Stimulated activated CD8-positive, alpha-beta memory T cell treated with anti-CD3 and anti-CD28 coated beads, Interleukin-15, amount 100 ng/mL, for 48 hours (primary cell): ENCODE measurements around the gene LHX5.

Source experiments
- DNase-seq, 2 donors: peaks; one replicate each; pipeline ENCODE4 v3.0.0-alpha.2; 2020; ENCODE audit warnings: low read depth in 2 of 2

Gene LHX5

GRCh38 chr12:113477842-113478215 lies 6.2 kb upstream of the LHX5 start:
- no peak for DNase-seq

- no peak for DNase-seq
These were observed 5.6 kb upstream of the LHX5 start for GRCh38 chr12:113477171-113477841.

GRCh38 chr12:113476176-113476986 lies 4.7 kb upstream of the LHX5 start:
- DNase-seq = no peak

GRCh38 chr12:113475451-113476175 lies 3.9 kb upstream of the LHX5 start:
- DNase-seq = no peak

- DNase-seq = no peak
These were observed 3.2 kb upstream of the LHX5 start for GRCh38 chr12:113474635-113475436.

- no peak for DNase-seq
These were observed 2.3 kb upstream of the LHX5 start for GRCh38 chr12:113473942-113474341.

- DNase-seq = no peak
These were observed 1.7 kb upstream of the LHX5 start for GRCh38 chr12:113473400-113473799.

GRCh38 chr12:113472191-113473121 lies 785 bp upstream of the LHX5 start:
- DNase-seq = no peak

GRCh38 chr12:113470871-113471618 lies 626 bp downstream of the LHX5 start:
- DNase-seq = no peak

- no peak for DNase-seq
These were observed 1.5 kb downstream of the LHX5 start for GRCh38 chr12:113469949-113470743.

- no peak for DNase-seq
These were observed 2.3 kb downstream of the LHX5 start for GRCh38 chr12:113469224-113469948.

GRCh38 chr12:113468365-113469223 lies 3.1 kb downstream of the LHX5 start:
- DNase-seq = no peak

GRCh38 chr12:113467502-113468364 lies 3.9 kb downstream of the LHX5 start:
- DNase-seq = no peak

GRCh38 chr12:113467142-113467501 lies 4.5 kb downstream of the LHX5 start:
- DNase-seq = no peak

GRCh38 chr12:113466454-113467141 lies 5.1 kb downstream of the LHX5 start:
- DNase-seq = no peak
